ENCODE data around the gene PRKACG.

The PRKACG gene

DNA sequence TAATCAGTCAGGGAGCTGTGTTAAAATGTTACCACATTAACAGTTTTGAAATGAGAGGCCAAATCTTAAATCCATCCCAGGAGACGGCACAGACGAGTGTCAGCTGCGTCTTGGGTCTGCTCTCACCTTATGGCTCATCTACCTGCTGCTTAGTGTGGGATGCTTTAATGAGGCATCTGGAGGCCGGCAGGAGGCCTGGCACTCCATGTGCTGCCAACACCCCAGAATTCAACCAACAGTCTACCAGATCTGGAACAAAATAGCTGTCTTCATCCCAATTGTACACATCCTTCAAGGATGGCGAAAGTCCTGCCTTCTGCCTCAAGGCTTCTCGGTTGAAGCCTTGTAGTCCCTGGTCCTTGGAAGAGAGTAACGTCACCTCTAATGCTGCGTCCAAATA is 12.0 kb downstream of the PRKACG start:
- no peak for TF ChIP-seq CTCF (IDR thresholded peaks at IDR 0.05; ENCODE audit: insufficient read depth, low read depth, low read length, missing control alignments)
- DNase-seq (ENCODE audit: low read depth) = no peak
- H3K4me3 ChIP-seq (ENCODE audit: low read depth, low read length) = no peak overlapping the region

DNA sequence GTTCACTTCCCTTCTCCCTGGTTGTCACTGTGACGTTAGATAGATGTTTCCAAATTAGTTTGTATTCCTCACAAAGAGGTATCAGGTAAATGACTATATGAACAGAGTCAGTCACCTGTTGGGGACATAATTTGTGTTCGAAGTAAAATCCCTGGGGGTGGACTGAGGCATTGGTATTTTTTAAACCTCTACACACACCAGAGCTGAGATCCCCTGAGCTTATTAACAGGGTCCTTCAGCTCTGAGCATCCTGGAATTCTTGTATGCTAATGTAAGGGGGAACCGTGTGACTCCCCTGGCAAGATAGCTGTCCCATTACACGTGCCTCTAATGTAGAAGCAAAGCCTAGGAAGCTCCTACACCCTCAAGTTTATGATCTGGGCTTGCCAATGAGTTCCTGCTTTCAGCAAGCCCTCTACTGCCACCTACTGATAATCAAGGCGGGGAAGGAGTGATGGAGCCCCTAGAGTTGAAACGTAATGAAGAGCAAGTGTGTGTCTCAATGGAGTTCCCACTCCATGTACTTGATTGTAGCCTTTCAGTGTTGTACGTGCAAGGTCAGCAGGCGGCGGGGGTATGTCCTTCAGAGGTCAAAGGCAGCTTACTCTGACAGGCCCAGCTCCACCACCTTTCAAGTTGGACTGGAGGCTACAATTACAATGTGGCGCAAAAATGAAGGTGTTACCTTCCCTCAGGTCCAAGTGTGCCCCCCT is 14.4 kb downstream of the PRKACG start:
- peak; percentile 91 for TF ChIP-seq CTCF (IDR thresholded peaks at IDR 0.05; ENCODE audit: insufficient read depth, low read depth, low read length, missing control alignments)
- H3K4me3 ChIP-seq (ENCODE audit: low read depth, low read length) = no peak overlapping the region
- peak; percentile 88 for DNase-seq (ENCODE audit: low read depth)

- no peak overlapping the region for H3K4me3 ChIP-seq (ENCODE audit: low read depth, low read length)
- TF ChIP-seq CTCF (IDR thresholded peaks at IDR 0.05; ENCODE audit: insufficient read depth, low read depth, low read length, missing control alignments) = no peak
- no peak for DNase-seq (ENCODE audit: low read depth)
Measured at GRCh38 chr9:68998812-68999211, 15.1 kb downstream of the PRKACG start.

DNA sequence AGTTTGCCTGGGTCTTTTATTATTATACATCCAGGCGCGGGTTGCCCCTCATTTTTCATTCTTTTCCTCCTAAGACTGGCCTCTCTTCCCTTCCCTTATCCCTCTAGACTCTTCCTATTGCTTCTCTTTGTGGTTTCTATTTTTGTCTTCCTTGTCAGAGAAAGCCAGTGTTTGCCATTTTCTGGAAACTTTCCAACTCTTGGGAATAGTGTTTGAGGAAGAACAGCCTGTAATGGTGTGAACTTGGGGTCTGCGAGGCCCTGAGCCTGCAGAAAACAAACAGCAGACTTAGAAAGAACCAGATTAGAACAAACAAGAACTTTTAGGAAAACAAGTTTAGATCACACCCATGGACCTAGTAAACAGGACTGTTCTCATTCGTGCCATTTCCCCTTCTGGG is 15.5 kb downstream of the PRKACG start:
- H3K4me3 ChIP-seq (ENCODE audit: low read depth, low read length) = no peak overlapping the region
- DNase-seq (ENCODE audit: low read depth) = no peak
- TF ChIP-seq CTCF (IDR thresholded peaks at IDR 0.05; ENCODE audit: insufficient read depth, low read depth, low read length, missing control alignments) = no peak

DNA sequence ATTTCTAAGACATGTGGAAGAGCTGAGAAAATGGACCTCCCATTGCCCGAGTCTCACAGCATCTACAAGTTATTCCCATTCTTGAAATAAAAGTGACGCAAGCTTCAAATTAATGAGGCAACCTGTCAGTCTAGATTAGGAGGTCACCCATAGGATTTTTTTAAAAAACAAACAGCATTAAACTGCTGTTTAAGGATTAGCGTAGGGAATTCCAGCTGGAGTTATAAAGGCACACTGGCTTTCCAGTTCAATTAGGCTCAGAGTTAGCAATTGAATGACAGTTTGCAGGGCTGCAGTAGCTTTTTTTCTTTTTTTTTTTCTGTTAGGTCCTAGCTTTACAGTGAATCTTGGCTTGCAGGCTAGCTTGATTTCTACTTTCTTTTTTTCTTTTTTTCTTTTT is 16.2 kb downstream of the PRKACG start:
- no peak for TF ChIP-seq CTCF (IDR thresholded peaks at IDR 0.05; ENCODE audit: insufficient read depth, low read depth, low read length, missing control alignments)
- no peak for DNase-seq (ENCODE audit: low read depth)
- H3K4me3 ChIP-seq (ENCODE audit: low read depth, low read length) = no peak overlapping the region

DNA sequence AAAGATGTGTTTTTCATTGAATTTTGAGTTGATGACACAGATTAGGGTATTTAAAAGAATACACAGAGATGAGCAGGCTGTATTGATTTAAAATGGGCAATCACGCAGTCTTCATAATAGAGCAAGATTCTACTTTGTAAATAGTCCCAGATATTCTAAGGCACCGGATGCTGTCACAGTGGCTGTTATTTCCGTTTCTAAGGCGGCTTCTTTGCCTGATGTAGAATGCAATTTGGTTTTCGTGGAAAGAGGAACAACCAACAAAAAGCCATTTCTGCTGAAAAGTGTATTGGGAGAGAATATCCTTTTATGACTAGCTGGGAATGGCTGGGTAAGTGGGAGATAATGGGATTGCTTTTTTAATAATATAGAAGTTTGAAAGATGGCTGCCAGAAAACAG is 17.5 kb downstream of the PRKACG start:
- H3K4me3 ChIP-seq (ENCODE audit: low read depth, low read length) = no peak overlapping the region
- no peak for TF ChIP-seq CTCF (IDR thresholded peaks at IDR 0.05; ENCODE audit: insufficient read depth, low read depth, low read length, missing control alignments)
- no peak for DNase-seq (ENCODE audit: low read depth)

GRCh38 chr9:68995776-68996175 is 18.1 kb downstream of the PRKACG start:
- TF ChIP-seq CTCF (IDR thresholded peaks at IDR 0.05; ENCODE audit: insufficient read depth, low read depth, low read length, missing control alignments) = no peak
- H3K4me3 ChIP-seq (ENCODE audit: low read depth, low read length) = no peak overlapping the region
- DNase-seq (ENCODE audit: low read depth) = no peak
